Measurements from ENCODE around the gene LRRC49.
A peak's percentile ranks its signal among the peaks of the same experiment; 100 is the strongest.
"Not testable (repeated sequence)": the region's sequence is repeated elsewhere in the genome, so short reads cannot be mapped to it uniquely, and the experiment has no call there.

The LRRC49 gene

DNA sequence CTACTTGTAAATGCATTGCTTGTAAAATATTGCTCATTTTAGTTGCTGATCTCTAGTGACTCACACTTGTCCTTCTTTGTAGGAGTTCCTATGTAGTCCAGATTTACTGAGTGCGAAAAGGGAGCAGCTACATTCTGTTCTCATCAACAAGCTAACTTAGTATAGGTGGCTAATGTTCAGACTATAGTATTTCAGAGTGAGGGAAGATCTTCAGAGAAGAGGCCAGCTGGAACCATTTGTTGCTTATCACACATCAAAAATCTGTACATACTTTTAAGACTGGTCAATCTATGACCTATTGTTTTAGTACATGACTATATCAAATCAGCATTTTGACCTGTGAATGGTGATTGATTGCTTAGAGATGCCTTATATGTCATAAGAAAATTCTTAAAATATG is 151.4 kb downstream of the LRRC49 start:
- Histone ChIP-seq H3K27me3 (ENCODE audit: insufficient read depth, poor library complexity, severe bottlenecking) (no peaks in the 10 kb centered on the region), H3K9me3 (ENCODE audit: severe bottlenecking) (no peaks in the 10 kb centered on the region), H3K27ac (ENCODE audit: poor library complexity, severe bottlenecking) (peak overlapping the region; percentile 99), H3K4me1 (ENCODE audit: insufficient read depth, poor library complexity, severe bottlenecking) (peaks cover 40% of the 10 kb centered on the region), H3K4me3 (ENCODE audit: severe bottlenecking) (no peak overlapping the region), H3K36me3 (ENCODE audit: low read depth) (no peaks in the 10 kb centered on the region)
- DNase-seq (ENCODE audit: low spot score) (no peak), ATAC-seq (ENCODE audit: low read depth) (peak; percentile 80)
- no peak for TF ChIP-seq CTCF (IDR thresholded peaks at IDR 0.05; ENCODE audit: poor library complexity, severe bottlenecking)

GRCh38 chr15:71046146-71046545 is 153.5 kb downstream of the LRRC49 start:
- not testable (repeated sequence) for H3K4me3 ChIP-seq (ENCODE audit: severe bottlenecking); ATAC-seq (ENCODE audit: low read depth); DNase-seq (ENCODE audit: low spot score); H3K36me3 ChIP-seq (ENCODE audit: low read depth); H3K27me3 ChIP-seq (ENCODE audit: insufficient read depth, poor library complexity, severe bottlenecking); H3K9me3 ChIP-seq (ENCODE audit: severe bottlenecking)
- H3K4me1 ChIP-seq (ENCODE audit: insufficient read depth, poor library complexity, severe bottlenecking) = peaks cover 61% of the 10 kb centered on the region
- peak overlapping the region; percentile 99 for H3K27ac ChIP-seq (ENCODE audit: poor library complexity, severe bottlenecking)

- no peak for TF ChIP-seq CTCF (IDR thresholded peaks at IDR 0.05; ENCODE audit: poor library complexity, severe bottlenecking)
- no peak for DNase-seq (ENCODE audit: low spot score)
- Histone ChIP-seq H3K4me1 (ENCODE audit: insufficient read depth, poor library complexity, severe bottlenecking) (peaks cover 62% of the 10 kb centered on the region), H3K27me3 (ENCODE audit: insufficient read depth, poor library complexity, severe bottlenecking) (no peaks in the 10 kb centered on the region), H3K27ac (ENCODE audit: poor library complexity, severe bottlenecking) (peak overlapping the region; percentile 99), H3K4me3 (ENCODE audit: severe bottlenecking) (no peak overlapping the region), H3K9me3 (ENCODE audit: severe bottlenecking) (no peaks in the 10 kb centered on the region), H3K36me3 (ENCODE audit: low read depth) (no peaks in the 10 kb centered on the region)
- ATAC-seq (ENCODE audit: low read depth) = peak; percentile 62
These were observed 156.5 kb downstream of the LRRC49 start for GRCh38 chr15:71048913-71049675.

- H3K4me1 ChIP-seq (ENCODE audit: insufficient read depth, poor library complexity, severe bottlenecking) = peaks cover 63% of the 10 kb centered on the region
- H3K36me3 ChIP-seq (ENCODE audit: low read depth) = no peaks in the 10 kb centered on the region
- no peak for TF ChIP-seq CTCF (IDR thresholded peaks at IDR 0.05; ENCODE audit: poor library complexity, severe bottlenecking)
- H3K27ac ChIP-seq (ENCODE audit: poor library complexity, severe bottlenecking) = peak overlapping the region; percentile 99
- ATAC-seq (ENCODE audit: low read depth) (no peak), DNase-seq (ENCODE audit: low spot score) (no peak)
- H3K27me3 ChIP-seq (ENCODE audit: insufficient read depth, poor library complexity, severe bottlenecking) = no peaks in the 10 kb centered on the region
- no peaks in the 10 kb centered on the region for H3K9me3 ChIP-seq (ENCODE audit: severe bottlenecking)
- no peak overlapping the region for H3K4me3 ChIP-seq (ENCODE audit: severe bottlenecking)
These were observed 157.2 kb downstream of the LRRC49 start for GRCh38 chr15:71049706-71050422.

DNA sequence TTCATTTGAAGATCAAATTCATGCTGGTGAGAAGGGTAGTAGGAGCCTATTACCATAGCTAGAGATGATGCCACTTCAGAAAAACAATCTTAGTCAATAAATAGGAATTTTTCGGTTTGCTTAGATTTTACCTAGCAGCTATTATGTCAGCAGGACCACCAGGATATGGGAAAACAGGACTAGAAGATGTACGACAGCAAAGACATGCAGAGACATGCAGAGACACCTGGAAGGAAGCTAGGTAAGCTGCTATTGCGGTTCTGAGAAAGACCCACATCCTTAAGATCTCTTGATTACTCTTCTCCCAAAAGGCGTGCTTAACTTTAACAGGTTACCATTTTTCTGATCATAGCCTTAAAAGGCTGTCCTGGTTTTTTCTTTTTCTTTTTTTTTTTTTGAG is 157.8 kb downstream of the LRRC49 start:
- H3K4me3 ChIP-seq (ENCODE audit: severe bottlenecking) = no peak overlapping the region
- H3K27ac ChIP-seq (ENCODE audit: poor library complexity, severe bottlenecking) = peak overlapping the region; percentile 99
- H3K9me3 ChIP-seq (ENCODE audit: severe bottlenecking) = no peaks in the 10 kb centered on the region
- H3K4me1 ChIP-seq (ENCODE audit: insufficient read depth, poor library complexity, severe bottlenecking) = peaks cover 62% of the 10 kb centered on the region
- H3K36me3 ChIP-seq (ENCODE audit: low read depth) = no peaks in the 10 kb centered on the region
- ATAC-seq (ENCODE audit: low read depth) (no peak; the same call in 2 of the 3 replicates), DNase-seq (ENCODE audit: low spot score) (no peak)
- no peak for TF ChIP-seq CTCF (IDR thresholded peaks at IDR 0.05; ENCODE audit: poor library complexity, severe bottlenecking)
- H3K27me3 ChIP-seq (ENCODE audit: insufficient read depth, poor library complexity, severe bottlenecking) = no peaks in the 10 kb centered on the region

All from RWPE2 (cell line).